Medulla oblongata (tissue), 1 donor: ENCODE results near the gene DUSP16.

Experiments used
- DNase-seq: peaks from one replicate; pipeline ENCODE4 v3.0.0-alpha.2; 2015; ENCODE audit errors: extremely low spot score

DUSP16 gene

GRCh38 chr12:12549426-12549825, 13.2 kb downstream of the DUSP16 start:
- no peak for DNase-seq

DNA sequence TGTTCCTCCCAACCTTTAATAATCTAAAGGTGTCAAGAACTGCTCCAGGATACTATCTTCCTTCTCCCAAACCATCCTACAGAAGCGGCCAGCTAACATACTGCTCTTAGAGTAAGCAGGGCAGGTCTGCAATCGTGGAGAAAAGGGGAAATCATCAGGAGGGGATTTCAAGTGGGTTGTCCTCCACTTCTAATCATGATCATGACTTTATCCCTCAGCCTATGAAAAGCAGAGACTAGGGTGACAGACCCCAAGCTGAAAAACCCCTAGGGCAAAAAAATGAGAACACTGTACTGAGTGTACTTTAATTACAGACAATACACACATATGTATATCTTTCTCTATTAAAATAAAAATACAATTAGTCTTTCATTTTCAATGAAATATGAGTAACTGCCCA, 13.9 kb downstream of the DUSP16 start:
- no peak for DNase-seq

GRCh38 chr12:12546314-12546772, 16.3 kb downstream of the DUSP16 start:
- DNase-seq = no peak

- DNase-seq = no peak
Measured at GRCh38 chr12:12543959-12544358, 18.7 kb downstream of the DUSP16 start.

- no peak for DNase-seq
Measured at GRCh38 chr12:12542964-12543363, 19.7 kb downstream of the DUSP16 start.

- DNase-seq = no peak
Measured at GRCh38 chr12:12542286-12542685, 20.4 kb downstream of the DUSP16 start.

DNA sequence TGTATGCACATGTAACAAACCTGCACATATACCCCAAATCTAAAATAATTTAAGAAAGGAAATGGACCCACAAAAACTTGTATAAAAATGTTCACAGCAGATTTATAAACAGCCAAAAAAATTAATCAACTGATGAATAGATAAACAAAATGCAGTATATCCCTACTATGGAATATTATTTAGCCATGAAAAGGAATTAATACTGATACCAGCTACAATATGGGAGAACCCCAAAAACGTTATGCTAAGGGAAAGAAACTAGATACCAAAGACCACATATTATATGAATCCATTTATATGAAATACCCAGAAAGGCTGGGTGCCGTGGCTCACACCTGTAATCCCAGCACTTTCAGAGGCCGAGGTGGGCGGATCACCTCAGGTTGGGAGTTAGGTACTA, 20.9 kb downstream of the DUSP16 start:
- no peak for DNase-seq

- no peak for DNase-seq
Measured at GRCh38 chr12:12540261-12541013, 22.2 kb downstream of the DUSP16 start.

DNA sequence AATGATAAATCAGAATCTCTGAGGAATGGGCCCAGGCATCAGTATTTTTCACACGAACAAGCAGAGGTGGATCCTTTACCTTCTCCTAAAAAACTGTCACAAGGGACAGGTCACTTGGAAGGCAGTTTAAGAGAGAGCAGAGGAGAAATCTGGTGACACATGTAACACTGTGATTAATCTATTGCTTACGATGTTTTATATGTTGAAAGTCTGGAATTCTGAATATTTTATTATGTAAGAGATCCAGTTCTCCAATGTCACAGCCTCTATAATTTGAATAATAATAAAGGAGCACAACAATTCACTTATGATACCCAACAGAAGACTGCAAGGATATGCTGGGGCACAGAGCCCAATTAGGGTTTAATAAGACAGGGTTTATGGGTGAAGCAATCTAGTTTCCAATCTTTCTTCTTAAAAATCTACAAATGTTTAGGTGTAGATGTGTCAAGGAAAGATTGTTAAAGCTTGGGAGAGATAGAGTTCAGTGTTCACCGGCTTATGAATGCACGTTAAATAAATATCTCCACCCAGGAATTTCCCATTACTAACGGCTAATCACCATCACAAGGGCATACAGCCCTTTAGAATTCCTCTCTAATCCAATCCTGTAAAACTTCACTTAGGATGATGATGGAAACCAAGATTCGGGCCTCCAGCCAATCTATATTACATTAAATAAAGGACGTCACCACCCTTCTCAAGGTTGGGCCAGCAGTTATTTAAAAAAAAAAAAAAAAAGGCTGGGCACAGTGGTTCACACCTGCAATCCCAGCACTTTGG, 23.4 kb downstream of the DUSP16 start:
- no peak for DNase-seq

DNA sequence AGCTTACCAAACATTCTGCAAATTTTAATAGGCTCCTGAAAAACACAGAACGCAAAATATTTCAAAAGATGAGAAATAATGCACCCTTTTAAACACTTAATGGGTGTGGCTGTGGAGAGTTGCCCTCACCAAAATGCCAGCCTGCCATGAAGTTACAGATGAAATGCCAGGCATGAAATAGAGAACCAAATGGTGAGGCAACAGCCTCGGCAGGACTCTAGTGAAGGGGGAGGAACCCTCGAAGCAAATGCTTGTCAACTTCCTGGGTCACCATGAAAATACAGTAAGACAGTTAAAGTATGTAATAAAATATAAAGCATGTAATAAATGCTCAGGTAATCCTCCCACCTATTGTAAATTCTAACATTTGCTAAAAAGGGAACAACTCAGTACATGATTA, 24.1 kb downstream of the DUSP16 start:
- no peak for DNase-seq

GRCh38 chr12:12537421-12537820, 25.2 kb downstream of the DUSP16 start:
- no peak for DNase-seq

- no peak for DNase-seq
Measured at GRCh38 chr12:12534975-12535374, 27.7 kb downstream of the DUSP16 start.

DNA sequence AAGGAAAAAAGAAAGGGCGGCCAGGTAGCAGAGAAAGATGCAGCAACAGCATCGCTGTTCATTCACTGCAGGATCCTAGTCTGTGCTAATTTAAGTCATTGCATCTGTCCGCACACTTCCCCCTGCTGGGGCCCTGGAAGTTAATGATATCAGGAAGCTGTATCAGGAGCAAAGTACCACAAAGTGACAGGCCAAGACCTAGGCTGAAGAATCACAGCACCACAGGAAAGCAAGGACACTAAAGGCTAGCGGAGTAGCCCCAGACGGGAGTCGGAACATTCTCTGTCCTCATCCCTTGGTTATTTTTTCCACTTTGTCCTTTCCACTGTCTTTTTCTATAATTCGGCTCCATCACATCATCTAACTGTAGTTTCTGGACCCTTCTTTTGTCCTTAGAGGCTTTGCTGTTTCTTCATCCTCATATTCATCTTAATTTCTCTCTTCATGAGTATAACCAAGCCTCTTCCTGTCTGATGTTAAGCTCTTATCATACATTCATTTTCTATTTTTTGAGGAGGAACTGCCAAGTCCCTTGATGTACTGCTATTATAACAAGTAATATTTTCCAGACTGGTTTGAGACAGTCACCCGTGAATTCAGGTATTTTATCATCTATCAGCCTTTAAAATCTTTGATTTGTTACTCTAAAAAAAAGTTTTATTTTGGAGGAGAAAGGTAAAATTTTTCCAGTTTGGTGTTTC, 28.3 kb downstream of the DUSP16 start:
- DNase-seq = no peak

DNA sequence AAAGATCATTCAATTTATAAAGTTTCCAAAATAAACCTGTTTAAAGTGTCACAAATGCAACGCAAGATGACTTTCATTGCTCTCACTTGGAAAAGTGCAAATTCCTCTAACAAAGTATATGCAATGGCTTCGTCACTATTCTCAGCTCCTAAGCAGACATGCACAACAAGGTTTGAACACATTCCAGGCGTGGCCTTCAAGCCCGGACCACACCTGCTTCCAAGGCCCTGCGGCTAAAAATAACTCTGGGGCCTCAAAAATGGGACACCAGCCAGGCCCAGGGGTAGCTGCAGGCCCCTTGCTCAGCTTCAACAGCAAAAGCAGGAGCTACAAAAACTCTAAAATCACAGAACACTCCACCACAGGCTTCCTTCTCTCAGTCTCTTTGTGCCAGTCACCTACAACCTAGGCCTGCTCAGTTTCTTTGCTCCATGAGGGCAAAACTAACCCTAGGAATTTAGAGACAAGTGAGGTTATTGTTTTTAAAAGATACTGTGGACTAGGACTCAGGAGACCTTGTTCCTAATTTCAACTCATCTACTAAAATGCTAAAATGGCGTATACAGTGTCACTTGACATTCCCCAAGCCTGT, 29.3 kb downstream of the DUSP16 start:
- DNase-seq = no peak

DNA sequence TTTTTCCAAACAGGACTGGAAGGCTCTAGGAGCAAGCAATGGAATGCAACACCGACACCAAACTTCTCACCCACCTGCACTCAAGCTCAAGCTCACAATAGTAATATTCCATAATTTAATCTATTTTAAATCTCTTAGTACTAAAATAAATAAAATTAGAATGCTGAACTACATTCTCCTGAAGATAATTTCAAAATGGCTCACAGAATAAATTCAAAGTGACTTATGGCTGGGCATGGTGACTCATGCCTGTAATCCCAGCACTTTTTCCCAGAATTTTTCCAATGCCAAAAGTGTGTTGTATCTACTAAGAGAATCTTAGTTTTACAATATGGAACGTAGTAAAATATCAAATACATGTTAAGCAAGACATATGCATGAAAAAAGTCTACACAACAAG, 31.5 kb downstream of the DUSP16 start:
- no peak for DNase-seq

GRCh38 chr12:12529783-12530421, 32.8 kb downstream of the DUSP16 start:
- no peak for DNase-seq

DNA sequence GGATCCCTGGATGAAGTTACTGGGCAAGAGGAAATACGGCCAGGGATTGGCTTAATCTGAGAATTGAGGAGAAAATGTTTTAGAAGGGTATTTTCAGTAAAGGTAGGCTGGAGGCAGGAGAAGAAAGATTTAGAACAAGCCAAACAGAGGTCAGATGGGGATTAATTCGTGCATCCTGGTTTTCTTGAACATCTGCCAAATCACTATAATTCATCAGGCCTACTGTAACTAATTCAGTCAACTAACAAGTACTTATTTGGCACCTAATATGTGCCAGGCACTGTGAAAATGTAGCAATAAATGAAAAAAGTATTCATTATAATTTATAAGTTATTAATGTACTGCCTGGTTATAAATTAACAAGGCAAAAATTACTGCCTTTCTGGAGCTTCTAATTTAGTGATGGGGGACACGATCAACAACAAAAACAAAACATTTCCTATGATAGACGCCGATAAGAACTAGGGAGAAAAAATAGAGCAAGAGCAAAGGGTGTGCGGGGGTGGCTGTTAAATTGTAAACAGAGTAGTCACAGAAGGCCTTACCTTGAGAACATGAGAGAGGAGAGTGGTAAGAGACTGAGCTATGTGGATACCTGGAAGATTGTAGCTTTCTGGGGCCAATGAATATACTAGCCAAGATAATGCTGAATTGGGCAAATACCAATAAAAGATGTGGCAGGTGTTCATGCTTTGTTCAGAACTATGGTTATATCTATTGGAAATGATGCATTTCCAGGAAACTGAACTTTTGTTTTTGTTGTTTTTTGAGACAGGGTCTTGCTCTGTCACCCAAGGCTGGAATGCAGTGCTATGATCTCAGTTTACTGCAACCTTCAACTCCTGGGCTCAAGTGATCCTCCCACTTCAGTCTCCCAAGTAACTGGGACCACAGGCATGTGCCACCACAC, 34.0 kb downstream of the DUSP16 start:
- DNase-seq = no peak

GRCh38 chr12:12527820-12528296, 34.8 kb downstream of the DUSP16 start:
- DNase-seq = no peak

- no peak for DNase-seq
Measured at GRCh38 chr12:12524128-12524527, 38.5 kb downstream of the DUSP16 start.

- no peak for DNase-seq
Measured at GRCh38 chr12:12523229-12523628, 39.4 kb downstream of the DUSP16 start.
